Activated T-helper 2 cell treated with anti-CD3 and anti-CD28 coated beads, Interferon-gamma antibody, Interleukin-2, Interleukin-4, amounts not matched to agents 10 μg/mL and 5 μg/mL and 100 μg/mL, durations not matched to agents 14 hours and 24 hours and 36 hours (primary cell): Measurements from ENCODE around the gene RNF111. TPM values are rescaled to one million over a fixed set of nuclear protein-coding genes. Genes with fewer than 3 reads are reported as not detected.
"Not testable (repeated sequence)": the region's sequence is repeated elsewhere in the genome, so short reads cannot be mapped to it uniquely, and the experiment has no call there.

ENCODE experiments used
- DNase-seq: peaks from one replicate; pipeline ENCODE4 v3.0.0; 2021; ENCODE audit warnings: low spot score
- H3K27ac Mint-ChIP-seq: one replicate; pipeline ENCODE4 v1.8.0; 2021; ENCODE audit warnings: mixed read lengths
- H3K27me3 Mint-ChIP-seq: one replicate; pipeline ENCODE4 v1.8.0; 2021; ENCODE audit warnings: low read depth, mixed read lengths
- H3K36me3 Mint-ChIP-seq: one replicate; pipeline ENCODE4 v1.8.0; 2021; ENCODE audit warnings: low read depth, mixed read lengths
- H3K4me1 Mint-ChIP-seq: one replicate; pipeline ENCODE4 v1.8.0; 2021; ENCODE audit warnings: low read depth, mixed read lengths
- H3K4me3 Mint-ChIP-seq: one replicate; pipeline ENCODE4 v1.8.0; 2021; ENCODE audit warnings: low read depth, mild to moderate bottlenecking, moderate library complexity, mixed read lengths
- H3K9me3 Mint-ChIP-seq: one replicate; pipeline ENCODE4 v1.8.0; 2021; ENCODE audit warnings: mixed read lengths
- intact Hi-C: fragments of 100-400 bp; cut with micrococcal nuclease; formaldehyde crosslinking; loops from one replicate; pipeline ENCODE4 v1.15.1; 2023
- total RNA-seq: library from RNA; stranded (reverse); gene quantifications from 2 replicates; pipeline ENCODE4 v1.2.3, GENCODE V29; 2022

The RNF111 gene
- total RNA-seq, 1 donor from 2014 or later = 36.4 TPM

- Mint-ChIP-seq H3K4me3 (no peak overlapping the region), H3K36me3 (peaks cover 79% of the 10 kb centered on the region)
- intact Hi-C loops = loop anchor here (10.0 kb wide), 1 partner anchor 147 kb away; the partner anchor contains the start of gene RNF111
These were observed 144.0 kb downstream of the RNF111 start for GRCh38 chr15:59131456-59131855.

GRCh38 chr15:59131969-59132562, 144.6 kb downstream of the RNF111 start:
- Mint-ChIP-seq H3K27ac (no peak overlapping the region), H3K9me3 (peaks cover 29% of the 10 kb centered on the region), H3K4me3 (no peak overlapping the region), H3K36me3 (peaks cover 79% of the 10 kb centered on the region), H3K27me3 (no peaks in the 10 kb centered on the region), H3K4me1 (peaks cover 11% of the 10 kb centered on the region)
- no peak for DNase-seq
- intact Hi-C loops = loop anchor here (10.0 kb wide), 1 partner anchor 147 kb away; the partner anchor contains the start of gene RNF111

More at GRCh38 chr15:59131456-59131855, 144.0 kb downstream of the RNF111 start:
- no peak for DNase-seq
- Mint-ChIP-seq H3K9me3 (peaks cover 30% of the 10 kb centered on the region), H3K27ac (no peak overlapping the region), H3K27me3 (no peaks in the 10 kb centered on the region), H3K4me1 (peaks cover 10% of the 10 kb centered on the region)

- peaks cover 14% of the 10 kb centered on the region for H3K9me3 Mint-ChIP-seq
- H3K4me3 Mint-ChIP-seq = no peak overlapping the region
- no peak overlapping the region for H3K27ac Mint-ChIP-seq
- peaks cover 17% of the 10 kb centered on the region for H3K4me1 Mint-ChIP-seq
- H3K27me3 Mint-ChIP-seq = no peaks in the 10 kb centered on the region
- no peak for DNase-seq
- intact Hi-C loops = loop anchor here (10.0 kb wide), 1 partner anchor 149 kb away; the partner anchor contains the start of gene RNF111
- H3K36me3 Mint-ChIP-seq = peaks cover 79% of the 10 kb centered on the region
These were observed 146.5 kb downstream of the RNF111 start for GRCh38 chr15:59133929-59134427.

- intact Hi-C loops = loop anchor here (10.0 kb wide), 1 partner anchor 153 kb away; the partner anchor contains the start of gene RNF111
- no peak for DNase-seq
- Mint-ChIP-seq H3K4me3 (no peak overlapping the region), H3K27ac (peak overlapping the region; percentile 75), H3K4me1 (peaks cover 26% of the 10 kb centered on the region), H3K9me3 (no peaks in the 10 kb centered on the region), H3K36me3 (peaks cover 70% of the 10 kb centered on the region), H3K27me3 (no peaks in the 10 kb centered on the region)
These were observed 150.1 kb downstream of the RNF111 start for GRCh38 chr15:59137566-59137965.

- Mint-ChIP-seq H3K4me3 (no peak overlapping the region), H3K27me3 (no peaks in the 10 kb centered on the region), H3K4me1 (peaks cover 26% of the 10 kb centered on the region), H3K36me3 (peaks cover 69% of the 10 kb centered on the region), H3K27ac (peak overlapping the region; percentile 75), H3K9me3 (no peaks in the 10 kb centered on the region)
- DNase-seq = peak; percentile 48
- intact Hi-C loops = loop anchor here (10.0 kb wide), 1 partner anchor 153 kb away; the partner anchor contains the start of gene RNF111
These were observed 150.8 kb downstream of the RNF111 start for GRCh38 chr15:59138243-59138642.

- Mint-ChIP-seq H3K27me3 (no peaks in the 10 kb centered on the region), H3K9me3 (no peaks in the 10 kb centered on the region), H3K36me3 (peaks cover 61% of the 10 kb centered on the region), H3K4me3 (no peak overlapping the region), H3K27ac (peak overlapping the region; percentile 16), H3K4me1 (peaks cover 26% of the 10 kb centered on the region)
- intact Hi-C loops = no loop called here
- DNase-seq = no peak
These were observed 153.2 kb downstream of the RNF111 start for GRCh38 chr15:59140422-59141226.

GRCh38 chr15:59143281-59143680, 155.8 kb downstream of the RNF111 start:
- Mint-ChIP-seq H3K9me3 (no peaks in the 10 kb centered on the region), H3K4me3 (no peak overlapping the region), H3K27me3 (no peaks in the 10 kb centered on the region), H3K36me3 (peaks cover 40% of the 10 kb centered on the region), H3K4me1 (peaks cover 14% of the 10 kb centered on the region), H3K27ac (no peak overlapping the region)
- no peak for DNase-seq
- intact Hi-C loops = no loop called here

GRCh38 chr15:59144594-59144993, 157.1 kb downstream of the RNF111 start:
- not testable (repeated sequence) for DNase-seq, H3K27me3 Mint-ChIP-seq, H3K27ac Mint-ChIP-seq

More at GRCh38 chr15:59144594-59144993, 157.1 kb downstream of the RNF111 start:
- H3K4me3 Mint-ChIP-seq, intact Hi-C loops, H3K4me1 Mint-ChIP-seq, H3K9me3 Mint-ChIP-seq: not testable (repeated sequence)
- peaks cover 36% of the 10 kb centered on the region for H3K36me3 Mint-ChIP-seq

Other genes starting within 250 kb of the RNF111 start
- 136 and 141 TPM in 2 replicates for gene ADAM10, start 238.0 kb upstream of the RNF111 start, total RNA-seq
- gene MINDY2, start 216.4 kb upstream of the RNF111 start, total RNA-seq = 10.7 and 11.6 TPM in 2 replicates
- gene SLTM, start 54.0 kb upstream of the RNF111 start, total RNA-seq = 108 and 120 TPM in 2 replicates
- 57.5 and 59.2 TPM in 2 replicates for gene CCNB2, start 117.5 kb downstream of the RNF111 start, total RNA-seq
- not detected in 2 replicates for gene LDHAL6B, start 219.2 kb downstream of the RNF111 start, total RNA-seq